ENCODE results near the gene GAGE10. TPM values are rescaled to one million over a fixed set of nuclear protein-coding genes. Genes with fewer than 3 reads are reported as not detected.

GAGE10 gene
- total RNA-seq, 2 experiments from 2014 or later, result not detected

DNA sequence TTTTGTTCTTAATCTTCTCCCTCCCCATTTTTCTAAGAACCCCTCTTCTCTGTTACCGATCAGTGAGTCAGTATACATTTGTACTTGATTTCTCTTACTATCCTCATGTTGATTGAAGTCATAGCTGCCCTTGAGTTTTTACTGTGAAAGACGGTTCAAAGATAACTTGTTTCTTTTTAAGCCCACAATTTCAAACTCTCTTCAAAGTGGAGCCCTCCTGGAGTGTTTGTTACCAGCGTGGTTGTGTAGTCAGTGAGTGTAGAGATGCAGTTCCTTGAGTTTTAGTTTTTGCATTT, 26.0 kb upstream of the GAGE10 start:
- H3K36me3 ChIP-seq (ENCODE audit: insufficient read depth, low read length), result no peaks in the 10 kb centered on the region
- POLR2A ChIA-PET, result interaction anchor here (0.8 to 1.4 kb wide), 3 partner anchors 10 to 42 kb away, joined by 3 to 4 read pairs (median 3); partner anchors contain the start of gene CCDC22
- peaks cover 85% of the 10 kb centered on the region for H3K4me1 ChIP-seq (ENCODE audit: insufficient read depth, low read length)
- no peaks in the 10 kb centered on the region for H3K9me3 ChIP-seq (ENCODE audit: control insufficient read depth in 1 of 2, insufficient read depth in 1 of 2, low read length in 2 of 2)
- no peak overlapping the region for H3K27ac ChIP-seq (ENCODE audit: low read depth in 1 of 2, low read length in 2 of 2)
- Mint-ChIP-seq H3K27ac (peak overlapping the region; percentile 87), H3K27me3 (no peaks in the 10 kb centered on the region), H3K4me1 (ENCODE audit: low read depth) (peaks cover 85% of the 10 kb centered on the region), H3K4me3 (peak overlapping the region; percentile 26), H3K9me3 (no peaks in the 10 kb centered on the region), H3K36me3 (ENCODE audit: low read depth) (peaks cover 6% of the 10 kb centered on the region)
- no peak for DNase-seq
- intact Hi-C loops (cut with DNase I, micrococcal nuclease), result no loop called here
- TF ChIP-seq, protein P1, sequence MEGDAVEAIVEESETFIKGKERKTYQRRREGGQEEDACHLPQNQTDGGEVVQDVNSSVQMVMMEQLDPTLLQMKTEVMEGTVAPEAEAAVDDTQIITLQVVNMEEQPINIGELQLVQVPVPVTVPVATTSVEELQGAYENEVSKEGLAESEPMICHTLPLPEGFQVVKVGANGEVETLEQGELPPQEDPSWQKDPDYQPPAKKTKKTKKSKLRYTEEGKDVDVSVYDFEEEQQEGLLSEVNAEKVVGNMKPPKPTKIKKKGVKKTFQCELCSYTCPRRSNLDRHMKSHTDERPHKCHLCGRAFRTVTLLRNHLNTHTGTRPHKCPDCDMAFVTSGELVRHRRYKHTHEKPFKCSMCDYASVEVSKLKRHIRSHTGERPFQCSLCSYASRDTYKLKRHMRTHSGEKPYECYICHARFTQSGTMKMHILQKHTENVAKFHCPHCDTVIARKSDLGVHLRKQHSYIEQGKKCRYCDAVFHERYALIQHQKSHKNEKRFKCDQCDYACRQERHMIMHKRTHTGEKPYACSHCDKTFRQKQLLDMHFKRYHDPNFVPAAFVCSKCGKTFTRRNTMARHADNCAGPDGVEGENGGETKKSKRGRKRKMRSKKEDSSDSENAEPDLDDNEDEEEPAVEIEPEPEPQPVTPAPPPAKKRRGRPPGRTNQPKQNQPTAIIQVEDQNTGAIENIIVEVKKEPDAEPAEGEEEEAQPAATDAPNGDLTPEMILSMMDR (IDR thresholded peaks at IDR 0.05), result no peak
- ATAC-seq (ENCODE audit: poor library complexity), result no peak
- no peak overlapping the region for H3K4me3 ChIP-seq (ENCODE audit: low read length)
- no peaks in the 10 kb centered on the region for H3K27me3 ChIP-seq (ENCODE audit: control insufficient read depth in 1 of 2, insufficient read depth in 2 of 2, low read length in 2 of 2)
- CTCF ChIA-PET, result interaction anchor here (0.9 kb wide), 1 partner anchor 10 kb away, joined by 3 read pairs; no protein-coding TSS in a partner anchor

DNA sequence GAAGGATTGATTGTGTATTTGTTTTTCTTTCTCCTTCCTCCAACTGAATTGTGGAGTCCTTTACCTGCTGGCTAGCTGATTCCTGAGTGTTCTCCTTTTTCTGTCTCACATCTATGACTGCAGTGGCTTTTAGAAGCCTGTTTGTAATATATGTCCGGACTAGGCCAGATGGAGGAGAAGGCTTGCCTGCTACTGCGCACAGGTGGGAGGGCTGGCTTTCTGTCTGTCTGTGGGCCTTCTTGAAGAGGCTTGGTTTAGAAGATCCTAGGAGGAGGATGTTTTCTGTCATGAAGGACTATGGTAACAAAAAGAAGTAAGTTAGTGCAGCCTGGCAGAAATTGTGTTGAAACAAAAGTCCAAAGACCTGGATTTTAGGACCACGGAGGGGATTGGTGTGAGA, 25.4 kb upstream of the GAGE10 start:
- H3K4me1 Mint-ChIP-seq (ENCODE audit: low read depth), result peaks cover 84% of the 10 kb centered on the region
- CTCF ChIA-PET, result no interaction called here
- no peak for ATAC-seq (ENCODE audit: poor library complexity)
- H3K9me3 Mint-ChIP-seq, result no peaks in the 10 kb centered on the region
- H3K4me1 ChIP-seq (ENCODE audit: insufficient read depth, low read length), result peaks cover 85% of the 10 kb centered on the region
- peak overlapping the region; percentile 87 for H3K27ac Mint-ChIP-seq
- TF ChIP-seq, protein P1 (IDR thresholded peaks at IDR 0.05), result no peak
- H3K27me3 ChIP-seq (ENCODE audit: control insufficient read depth in 1 of 2, insufficient read depth in 2 of 2, low read length in 2 of 2), result no peaks in the 10 kb centered on the region
- peak overlapping the region in 1 of 2 donors; percentile 45 for H3K27ac ChIP-seq (ENCODE audit: low read depth in 1 of 2, low read length in 2 of 2)
- H3K36me3 ChIP-seq (ENCODE audit: insufficient read depth, low read length), result no peaks in the 10 kb centered on the region
- no peak for DNase-seq
- no peaks in the 10 kb centered on the region for H3K27me3 Mint-ChIP-seq
- no peak overlapping the region for H3K4me3 ChIP-seq (ENCODE audit: low read length)
- no peaks in the 10 kb centered on the region for H3K9me3 ChIP-seq (ENCODE audit: control insufficient read depth in 1 of 2, insufficient read depth in 1 of 2, low read length in 2 of 2)
- H3K4me3 Mint-ChIP-seq, result peak overlapping the region; percentile 26
- H3K36me3 Mint-ChIP-seq (ENCODE audit: low read depth), result peaks cover 12% of the 10 kb centered on the region
- intact Hi-C loops (cut with DNase I, micrococcal nuclease), result no loop called here
- POLR2A ChIA-PET, result interaction anchor here (0.7 kb wide), 1 partner anchor 9 kb away, joined by 3 read pairs; the partner anchor contains the start of gene PPP1R3F

DNA sequence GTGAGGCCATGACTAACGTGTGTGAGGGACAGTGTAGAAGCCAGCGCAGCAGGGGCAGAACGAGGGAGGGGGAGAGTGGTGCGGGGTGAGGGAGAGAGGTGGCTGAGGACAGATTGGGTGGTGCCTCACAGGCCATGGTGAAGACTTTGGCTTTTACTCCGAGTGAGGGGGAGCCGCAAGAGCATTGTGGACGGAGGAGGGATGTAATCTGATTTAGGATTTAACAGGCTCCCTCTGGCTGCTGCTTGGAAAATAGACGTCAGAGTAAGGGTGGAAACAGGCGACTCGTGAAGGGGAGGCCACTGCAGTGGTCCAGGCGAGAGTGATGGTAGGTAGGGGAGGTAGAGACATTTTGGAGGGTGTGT, 20.8 kb upstream of the GAGE10 start:
- TF ChIP-seq, protein P1 (IDR thresholded peaks at IDR 0.05), result no peak
- H3K9me3 ChIP-seq (ENCODE audit: control insufficient read depth in 1 of 2, insufficient read depth in 1 of 2, low read length in 2 of 2), result no peaks in the 10 kb centered on the region
- H3K27me3 Mint-ChIP-seq, result no peaks in the 10 kb centered on the region
- ATAC-seq (ENCODE audit: poor library complexity) (no peak), DNase-seq (no peak)
- CTCF ChIA-PET, result no interaction called here
- H3K4me3 Mint-ChIP-seq, result no peak overlapping the region
- H3K27ac ChIP-seq (ENCODE audit: low read depth in 1 of 2, low read length in 2 of 2), result no peak overlapping the region
- H3K27ac Mint-ChIP-seq, result peak overlapping the region; percentile 39
- intact Hi-C loops (cut with DNase I, micrococcal nuclease), result no loop called here
- no peak overlapping the region for H3K4me3 ChIP-seq (ENCODE audit: low read length)
- H3K4me1 Mint-ChIP-seq (ENCODE audit: low read depth), result peaks cover 42% of the 10 kb centered on the region
- POLR2A ChIA-PET, result interaction anchor here (0.7 kb wide), 1 partner anchor 10 kb away, joined by 4 read pairs; no protein-coding TSS in a partner anchor
- H3K4me1 ChIP-seq (ENCODE audit: insufficient read depth, low read length), result peaks cover 52% of the 10 kb centered on the region
- peaks cover 13% of the 10 kb centered on the region for H3K36me3 Mint-ChIP-seq (ENCODE audit: low read depth)
- H3K27me3 ChIP-seq (ENCODE audit: control insufficient read depth in 1 of 2, insufficient read depth in 2 of 2, low read length in 2 of 2), result no peaks in the 10 kb centered on the region
- peaks cover 3% of the 10 kb centered on the region for H3K36me3 ChIP-seq (ENCODE audit: insufficient read depth, low read length)
- H3K9me3 Mint-ChIP-seq, result no peaks in the 10 kb centered on the region
